ENCODE data around the gene LRP4.
"Not testable (repeated sequence)": the region's sequence is repeated elsewhere in the genome, so short reads cannot be mapped to it uniquely, and the experiment has no call there.

The LRP4 gene, protein sequence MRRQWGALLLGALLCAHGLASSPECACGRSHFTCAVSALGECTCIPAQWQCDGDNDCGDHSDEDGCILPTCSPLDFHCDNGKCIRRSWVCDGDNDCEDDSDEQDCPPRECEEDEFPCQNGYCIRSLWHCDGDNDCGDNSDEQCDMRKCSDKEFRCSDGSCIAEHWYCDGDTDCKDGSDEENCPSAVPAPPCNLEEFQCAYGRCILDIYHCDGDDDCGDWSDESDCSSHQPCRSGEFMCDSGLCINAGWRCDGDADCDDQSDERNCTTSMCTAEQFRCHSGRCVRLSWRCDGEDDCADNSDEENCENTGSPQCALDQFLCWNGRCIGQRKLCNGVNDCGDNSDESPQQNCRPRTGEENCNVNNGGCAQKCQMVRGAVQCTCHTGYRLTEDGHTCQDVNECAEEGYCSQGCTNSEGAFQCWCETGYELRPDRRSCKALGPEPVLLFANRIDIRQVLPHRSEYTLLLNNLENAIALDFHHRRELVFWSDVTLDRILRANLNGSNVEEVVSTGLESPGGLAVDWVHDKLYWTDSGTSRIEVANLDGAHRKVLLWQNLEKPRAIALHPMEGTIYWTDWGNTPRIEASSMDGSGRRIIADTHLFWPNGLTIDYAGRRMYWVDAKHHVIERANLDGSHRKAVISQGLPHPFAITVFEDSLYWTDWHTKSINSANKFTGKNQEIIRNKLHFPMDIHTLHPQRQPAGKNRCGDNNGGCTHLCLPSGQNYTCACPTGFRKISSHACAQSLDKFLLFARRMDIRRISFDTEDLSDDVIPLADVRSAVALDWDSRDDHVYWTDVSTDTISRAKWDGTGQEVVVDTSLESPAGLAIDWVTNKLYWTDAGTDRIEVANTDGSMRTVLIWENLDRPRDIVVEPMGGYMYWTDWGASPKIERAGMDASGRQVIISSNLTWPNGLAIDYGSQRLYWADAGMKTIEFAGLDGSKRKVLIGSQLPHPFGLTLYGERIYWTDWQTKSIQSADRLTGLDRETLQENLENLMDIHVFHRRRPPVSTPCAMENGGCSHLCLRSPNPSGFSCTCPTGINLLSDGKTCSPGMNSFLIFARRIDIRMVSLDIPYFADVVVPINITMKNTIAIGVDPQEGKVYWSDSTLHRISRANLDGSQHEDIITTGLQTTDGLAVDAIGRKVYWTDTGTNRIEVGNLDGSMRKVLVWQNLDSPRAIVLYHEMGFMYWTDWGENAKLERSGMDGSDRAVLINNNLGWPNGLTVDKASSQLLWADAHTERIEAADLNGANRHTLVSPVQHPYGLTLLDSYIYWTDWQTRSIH (N-terminal part only)

GRCh38 chr11:46918083-46918787 lies at the start of gene LRP4:
TSS of gene LRP4 (minus strand) at chr11:46918550. CDS start at chr11:46918379, 171 bp downstream.
- DNase-seq (ENCODE audit: low spot score) = peak; percentile 32

GRCh38 chr11:46967962-46968361 lies 49.6 kb upstream of the LRP4 start:
- DNase-seq (ENCODE audit: low spot score) = no peak

GRCh38 chr11:46966773-46967172 lies 48.4 kb upstream of the LRP4 start:
- DNase-seq (ENCODE audit: low spot score) = no peak

DNA sequence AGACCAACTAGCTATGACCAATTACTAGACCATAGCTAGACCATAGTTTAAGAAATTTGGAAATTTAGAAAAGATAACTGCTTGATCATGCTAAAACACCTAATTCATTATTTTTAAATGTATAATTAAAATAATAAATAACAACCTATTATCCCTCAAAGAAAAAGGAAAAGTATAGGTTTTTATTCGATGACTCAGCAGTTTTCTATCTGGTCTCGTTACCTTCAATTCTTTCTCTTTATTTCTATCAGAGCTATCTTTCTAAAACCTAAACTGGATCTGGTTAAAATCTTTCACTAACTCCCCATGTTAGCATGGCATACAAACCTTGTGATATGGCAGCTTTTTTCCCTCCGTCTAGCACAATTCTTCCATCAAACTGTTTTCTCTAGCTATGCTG lies 45.5 kb upstream of the LRP4 start:
- no peak for DNase-seq (ENCODE audit: low spot score)

GRCh38 chr11:46961886-46962285 lies 43.5 kb upstream of the LRP4 start:
- not testable (repeated sequence) for DNase-seq (ENCODE audit: low spot score)

- no peak for DNase-seq (ENCODE audit: low spot score)
These were observed 42.7 kb upstream of the LRP4 start for GRCh38 chr11:46961041-46961440.

DNA sequence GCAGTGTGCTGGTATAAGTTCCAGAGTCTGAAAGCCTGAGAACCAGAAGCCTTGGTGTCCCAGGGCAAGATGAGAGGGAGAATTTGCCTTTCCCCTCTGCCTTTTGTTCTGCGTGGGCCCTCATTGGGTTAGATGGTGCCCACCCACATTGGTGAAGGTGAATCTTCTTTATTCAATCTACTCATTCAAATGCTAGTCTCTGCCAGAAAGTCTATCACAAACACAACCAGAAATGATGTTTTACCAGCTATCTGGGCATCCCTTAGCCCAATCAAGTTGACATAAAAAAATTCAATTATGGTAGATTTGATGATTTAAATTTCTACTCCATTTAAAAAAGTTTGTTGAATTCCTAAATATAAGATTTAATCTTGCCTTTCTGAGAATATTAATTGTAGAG lies 40.4 kb upstream of the LRP4 start:
- DNase-seq (ENCODE audit: low spot score) = no peak

GRCh38 chr11:46953093-46953492 lies 34.7 kb upstream of the LRP4 start:
- DNase-seq (ENCODE audit: low spot score) = no peak

DNA sequence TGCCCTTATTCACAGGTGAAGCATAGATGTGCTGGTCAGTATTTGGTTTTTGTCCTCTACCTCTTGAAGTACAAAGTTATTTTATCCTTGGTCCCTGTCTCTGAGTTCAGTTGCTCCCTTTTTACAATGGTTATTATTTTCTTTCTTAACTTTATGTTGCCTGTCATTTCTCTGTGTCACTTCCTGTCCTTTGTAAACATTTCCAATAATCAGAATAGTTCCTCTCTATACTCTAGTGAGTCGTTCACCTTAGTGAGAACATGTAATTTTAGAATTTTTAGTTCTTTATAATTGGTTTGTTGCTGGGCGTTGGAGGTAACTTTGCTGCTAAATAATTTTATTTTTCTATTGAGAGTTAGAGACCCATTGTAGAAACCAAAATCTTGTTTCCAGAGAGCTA lies 34.2 kb upstream of the LRP4 start:
- DNase-seq (ENCODE audit: low spot score) = no peak

GRCh38 chr11:46951864-46952263 lies 33.5 kb upstream of the LRP4 start:
- DNase-seq (ENCODE audit: low spot score) = no peak

DNA sequence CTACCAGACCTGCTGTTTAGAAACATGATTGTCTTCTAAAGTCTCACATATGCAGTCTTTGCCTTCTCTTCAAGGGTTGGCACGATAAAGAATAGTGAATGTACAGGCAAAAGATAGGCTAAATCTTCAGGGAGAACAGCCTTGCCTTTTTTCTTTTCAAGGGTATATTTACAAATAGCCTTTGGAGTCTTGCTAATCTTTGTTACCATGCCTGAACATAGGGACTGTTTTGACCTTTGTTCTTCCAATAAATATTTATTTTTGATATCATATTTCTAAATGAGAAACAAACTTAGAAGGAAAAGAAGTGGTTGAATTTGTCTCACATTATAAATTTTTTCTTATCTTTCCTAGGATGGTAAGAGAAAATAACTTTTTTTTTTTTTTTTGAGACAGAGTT lies 30.9 kb upstream of the LRP4 start:
- no peak for DNase-seq (ENCODE audit: low spot score)

DNA sequence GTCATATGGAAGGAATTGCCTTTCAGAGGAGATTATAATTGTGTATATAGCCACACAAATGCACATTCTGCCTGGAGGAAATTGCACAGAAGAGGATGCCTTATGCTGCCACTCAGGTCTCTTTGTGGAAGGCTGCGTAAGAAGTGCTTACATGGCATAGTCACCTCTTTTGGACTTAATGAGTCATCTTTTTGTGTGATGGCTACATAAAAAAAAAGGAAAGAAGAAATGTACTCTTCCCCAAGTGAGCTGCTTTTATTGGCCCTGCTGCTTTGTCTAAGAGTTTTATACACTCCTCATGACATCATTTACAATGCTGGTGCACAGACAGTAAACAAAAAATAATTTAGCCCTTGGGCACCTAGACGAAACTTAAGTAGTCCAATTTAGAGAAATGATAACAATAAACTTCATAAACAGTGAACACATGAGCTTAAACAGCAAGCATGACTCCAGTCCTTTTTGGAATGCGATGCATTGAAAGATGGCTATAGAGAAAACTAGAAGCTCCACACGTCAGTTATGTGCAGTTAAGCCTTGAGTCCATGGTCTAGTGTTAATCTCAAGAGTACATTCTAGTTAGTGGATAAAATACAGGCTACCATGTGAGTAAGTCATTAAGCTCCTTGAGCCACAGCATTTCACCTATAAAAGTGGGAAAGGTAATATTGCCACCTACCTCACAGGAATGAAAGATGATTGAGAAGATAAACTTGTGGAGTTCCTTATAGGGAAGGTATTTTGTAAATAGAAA lies 30.2 kb upstream of the LRP4 start:
- peak; percentile 69 for DNase-seq (ENCODE audit: low spot score)

GRCh38 chr11:46947399-46948077 lies 29.2 kb upstream of the LRP4 start:
- DNase-seq (ENCODE audit: low spot score) = no peak

DNA sequence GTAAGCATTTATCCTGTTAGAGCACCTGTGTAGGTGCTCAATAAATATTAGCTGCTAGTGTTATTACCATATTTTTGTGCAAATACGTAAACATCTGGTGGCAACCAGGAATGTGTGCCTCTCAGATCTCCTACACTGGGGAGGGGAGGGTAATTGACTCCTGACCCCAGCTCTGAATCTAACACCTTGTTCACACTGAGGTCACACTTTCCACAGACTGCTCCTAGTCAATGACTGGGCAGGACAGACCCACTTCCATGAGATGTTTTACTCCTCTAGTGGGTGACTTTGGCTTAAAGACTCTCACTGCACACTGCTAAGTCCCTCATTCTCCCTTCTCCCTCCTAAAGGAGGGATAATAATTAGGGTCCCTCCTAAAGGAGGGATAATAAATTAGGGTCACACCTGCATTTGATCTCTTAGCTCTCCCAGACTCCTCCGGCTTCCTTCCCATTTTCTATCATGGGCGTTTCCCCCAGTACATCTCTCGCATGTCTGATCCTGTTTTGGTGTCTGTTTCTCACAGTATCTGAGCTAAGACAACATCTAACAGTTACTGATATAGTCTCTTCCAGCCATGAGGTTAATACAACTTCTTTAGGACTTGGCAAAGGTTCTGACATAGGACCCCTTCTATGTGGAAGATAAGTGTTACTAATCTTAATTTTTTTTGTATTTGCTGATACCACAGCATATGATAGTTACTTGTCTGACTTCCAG lies 26.2 kb upstream of the LRP4 start:
- DNase-seq (ENCODE audit: low spot score) = no peak

DNA sequence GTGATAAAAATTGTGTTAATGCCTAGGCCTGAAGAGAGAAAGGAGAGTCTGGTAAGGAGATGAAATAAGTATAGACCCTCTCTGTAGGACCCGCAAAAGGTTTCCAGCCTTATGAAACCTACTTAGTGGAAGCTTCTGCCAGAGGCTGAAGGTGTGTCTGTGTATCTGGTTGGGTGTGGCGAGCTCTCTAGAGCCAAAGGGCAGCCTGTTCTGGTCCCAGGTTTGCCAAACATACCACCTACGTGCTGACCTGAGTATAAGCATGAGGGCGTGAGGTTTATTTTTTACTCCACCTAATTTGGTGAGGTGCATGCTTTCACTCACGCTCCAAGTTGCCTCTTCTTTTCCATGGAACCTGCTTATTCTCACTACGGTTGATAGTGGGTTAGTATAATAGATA lies 23.8 kb upstream of the LRP4 start:
- DNase-seq (ENCODE audit: low spot score) = no peak

GRCh38 chr11:46936138-46937110 lies 18.1 kb upstream of the LRP4 start, which contains the start of gene CSTPP1:
TSS of gene CSTPP1 (plus strand) at chr11:46936761. CDS start at chr11:46936806, 45 bp downstream.
- peak; percentile 93 for DNase-seq (ENCODE audit: low spot score)

DNA sequence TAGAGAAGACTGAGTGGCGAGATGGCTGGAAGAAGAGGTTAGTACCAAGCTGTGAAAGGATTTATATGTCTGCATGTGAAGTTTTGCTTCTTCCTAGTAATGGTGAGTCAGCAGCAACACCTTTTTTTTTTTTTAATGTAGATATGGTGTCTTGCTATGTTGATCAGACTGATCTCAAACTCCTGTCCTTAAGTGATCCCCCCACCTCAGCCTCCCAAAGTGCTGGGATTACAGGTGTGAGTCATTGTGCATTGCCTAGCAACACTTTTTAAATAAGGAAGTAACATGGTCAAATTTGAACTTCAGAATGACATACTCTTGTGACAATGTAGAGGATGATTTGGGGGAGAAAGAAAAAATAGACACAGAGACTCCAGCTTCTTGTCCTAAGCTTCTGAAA lies 11.7 kb upstream of the LRP4 start:
- DNase-seq (ENCODE audit: low spot score) = peak; percentile 94

DNA sequence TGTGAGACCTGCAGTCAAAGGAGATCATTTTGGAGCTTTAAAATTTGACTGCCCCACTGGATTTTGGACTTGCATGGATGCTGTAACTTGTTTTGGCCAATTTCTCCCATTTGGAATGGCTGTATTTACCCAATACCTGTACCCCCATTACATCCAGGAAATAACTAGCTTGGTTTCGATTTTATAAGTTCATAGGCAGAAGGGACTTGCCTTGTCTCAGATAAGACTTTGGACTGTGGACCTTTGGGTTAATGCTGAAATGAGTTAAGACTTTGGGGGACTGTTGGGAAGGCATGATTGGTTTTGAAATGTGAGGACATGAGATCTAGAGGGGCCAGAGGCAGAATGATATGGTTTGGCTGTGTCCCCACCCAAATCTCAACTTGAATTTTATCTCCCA lies 10.4 kb upstream of the LRP4 start:
- DNase-seq (ENCODE audit: low spot score) = not testable (repeated sequence)

Data from kidney tubule cell (primary cell).